Body of pancreas (tissue), 4 donors: ENCODE data around the gene TNIP1. TPM values are rescaled to one million over a fixed set of nuclear protein-coding genes. Genes with fewer than 3 reads are reported as not detected.
A peak's percentile ranks its signal among the peaks of the same experiment; 100 is the strongest.

Experiments
- ATAC-seq: fragments of 150-250 bp; one replicate; pipeline ENCODE4 v1.9.1; 2016
- DNase-seq, 4 donors: peaks; one replicate each; pipeline ENCODE4 v3.0.0-alpha.2; 2019
- H3K27ac ChIP-seq, 4 donors: fragments of 200-600 bp; sonication (generic); 1 replicate in 3 of 4; 2 replicates in 1 of 4; pipeline versions ENCODE4 v1.5.1 to v1.6.1; 2016 to 2019; ENCODE audit warnings: mild to moderate bottlenecking in 1 of 4, mixed read lengths in 1 of 4, moderate library complexity in 1 of 4
- H3K27me3 ChIP-seq, 2 donors: fragments of 200-600 bp; sonication (generic); one replicate each; pipeline ENCODE4 v1.6.0; 2016; ENCODE audit warnings: mild to moderate bottlenecking in 1 of 2
- H3K36me3 ChIP-seq, 2 donors: fragments of 200-600 bp; sonication (generic); replicated peaks in 1 of 2; 2 replicates each; pipeline ENCODE4 v1.5.1; 2016; ENCODE audit warnings: low read depth in 2 of 2; ENCODE audit not compliant: insufficient read depth in 1 of 2
- H3K4me1 ChIP-seq: fragments of 200-600 bp; sonication (generic); one replicate; pipeline ENCODE4 v1.6.0; 2016
- H3K4me3 ChIP-seq, 2 donors: fragments of 200-600 bp; sonication (generic); 1 replicate in 1 of 2; 2 replicates in 1 of 2; pipeline ENCODE4 v1.5.1; 2016 to 2019
- H3K9me3 ChIP-seq, 3 donors: fragments of 200-600 bp; sonication (generic); 1 replicate in 2 of 3; 2 replicates in 1 of 3; pipeline ENCODE4 v1.5.1; 2016
- POLR2A ChIP-seq, 3 donors: fragments of 450-650 bp; IDR thresholded peaks; one replicate each; pipeline ENCODE4 v1.6.1; 2016; ENCODE audit warnings: antibody characterized with exemption in 3 of 3, mild to moderate bottlenecking in 2 of 3
- WGBS, 2 donors: methylation state at CpG; one replicate each; pipeline ENCODE4 v1.1.5; 2017; 5-methylcytosine and 5-hydroxymethylcytosine counted together
- intact Hi-C: fragments of 100-400 bp; cut with DNase I; formaldehyde crosslinking; loops from one replicate; pipeline ENCODE4 v1.15.1; 2023
- total RNA-seq, 2 donors: library from RNA; depleted of rRNA; stranded (reverse); fragments of >200 nt; gene quantifications; one replicate each; pipeline ENCODE4 v1.1.0, GENCODE V29; 2016
- TF ChIP-seq, protein P1 (sequence below), 7 experiments: fragments of 450-650 bp in 4 of 7; fragments of 200-600 bp in 3 of 7; sonication (generic) in 3 of 7; IDR thresholded peaks; one replicate each; pipeline ENCODE4 v1.5.1; 2016 to 2019; ENCODE audit warnings: antibody characterized with exemption in 7 of 7

Gene TNIP1
- total RNA-seq, 2 donors from 2014 or later = 89.3 to 111 TPM

DNA sequence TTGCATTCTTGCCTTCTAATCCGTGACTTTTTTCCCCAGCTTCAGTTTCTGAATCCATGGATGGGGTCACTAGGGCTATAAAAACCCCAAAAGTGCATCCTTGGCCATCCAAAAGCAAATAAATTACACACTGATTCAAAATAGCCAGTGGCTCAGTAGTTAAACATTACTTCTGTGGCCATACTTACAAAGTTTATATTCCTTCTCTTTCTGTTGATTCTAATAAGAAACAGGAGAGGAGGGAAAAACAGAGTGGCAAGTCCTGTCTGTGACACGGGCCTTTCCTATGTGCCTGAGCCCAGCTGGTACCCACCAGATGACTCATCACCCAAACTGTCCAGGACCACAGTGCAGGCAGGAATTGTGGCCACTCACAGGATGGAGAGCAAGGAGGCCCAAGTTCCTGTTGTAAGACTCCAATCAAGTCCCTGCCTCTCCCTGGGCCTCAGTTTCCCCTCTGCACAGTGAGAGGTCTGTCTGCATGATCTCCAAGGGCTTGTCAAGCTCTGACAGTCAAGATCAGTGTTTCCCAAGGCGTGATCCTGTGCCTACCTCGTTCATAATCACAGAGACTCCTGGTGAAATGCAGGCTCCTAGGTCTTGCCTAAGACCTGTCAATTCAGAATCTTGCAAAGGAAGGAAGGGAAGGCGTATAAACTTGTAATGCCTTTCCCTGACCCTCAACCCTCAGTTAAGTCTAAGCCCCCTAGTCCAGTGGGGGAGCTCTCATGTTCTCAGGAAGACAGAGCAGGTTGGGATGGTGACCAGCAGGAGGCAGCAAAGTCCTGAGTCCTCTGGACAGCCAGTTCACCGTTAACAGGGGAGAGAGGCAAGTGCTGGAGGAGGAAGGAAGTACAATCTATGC, 29.5 kb downstream of the TNIP1 start:
- ATAC-seq (peak; percentile 86), DNase-seq (peak; percentile 84 to 90 (median 88))
- no peak overlapping the region for H3K4me3 ChIP-seq
- H3K9me3 ChIP-seq = no peaks in the 10 kb centered on the region
- peaks cover 16% of the 10 kb centered on the region for H3K4me1 ChIP-seq
- peaks cover 0 to 42% of the 10 kb centered on the region in 2 donors for H3K36me3 ChIP-seq
- TF ChIP-seq, protein P1, sequence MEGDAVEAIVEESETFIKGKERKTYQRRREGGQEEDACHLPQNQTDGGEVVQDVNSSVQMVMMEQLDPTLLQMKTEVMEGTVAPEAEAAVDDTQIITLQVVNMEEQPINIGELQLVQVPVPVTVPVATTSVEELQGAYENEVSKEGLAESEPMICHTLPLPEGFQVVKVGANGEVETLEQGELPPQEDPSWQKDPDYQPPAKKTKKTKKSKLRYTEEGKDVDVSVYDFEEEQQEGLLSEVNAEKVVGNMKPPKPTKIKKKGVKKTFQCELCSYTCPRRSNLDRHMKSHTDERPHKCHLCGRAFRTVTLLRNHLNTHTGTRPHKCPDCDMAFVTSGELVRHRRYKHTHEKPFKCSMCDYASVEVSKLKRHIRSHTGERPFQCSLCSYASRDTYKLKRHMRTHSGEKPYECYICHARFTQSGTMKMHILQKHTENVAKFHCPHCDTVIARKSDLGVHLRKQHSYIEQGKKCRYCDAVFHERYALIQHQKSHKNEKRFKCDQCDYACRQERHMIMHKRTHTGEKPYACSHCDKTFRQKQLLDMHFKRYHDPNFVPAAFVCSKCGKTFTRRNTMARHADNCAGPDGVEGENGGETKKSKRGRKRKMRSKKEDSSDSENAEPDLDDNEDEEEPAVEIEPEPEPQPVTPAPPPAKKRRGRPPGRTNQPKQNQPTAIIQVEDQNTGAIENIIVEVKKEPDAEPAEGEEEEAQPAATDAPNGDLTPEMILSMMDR (IDR thresholded peaks at IDR 0.05) = peak; percentile 72 to 93 (median 86)
- no peak for TF ChIP-seq POLR2A (IDR thresholded peaks at IDR 0.05)
- intact Hi-C loops = no loop called here
- WGBS, 2 donors = 56 to 66% methylated on average over 6 of the region's 6 CpGs
- no peaks in the 10 kb centered on the region for H3K27me3 ChIP-seq
- no peak overlapping the region for H3K27ac ChIP-seq

DNA sequence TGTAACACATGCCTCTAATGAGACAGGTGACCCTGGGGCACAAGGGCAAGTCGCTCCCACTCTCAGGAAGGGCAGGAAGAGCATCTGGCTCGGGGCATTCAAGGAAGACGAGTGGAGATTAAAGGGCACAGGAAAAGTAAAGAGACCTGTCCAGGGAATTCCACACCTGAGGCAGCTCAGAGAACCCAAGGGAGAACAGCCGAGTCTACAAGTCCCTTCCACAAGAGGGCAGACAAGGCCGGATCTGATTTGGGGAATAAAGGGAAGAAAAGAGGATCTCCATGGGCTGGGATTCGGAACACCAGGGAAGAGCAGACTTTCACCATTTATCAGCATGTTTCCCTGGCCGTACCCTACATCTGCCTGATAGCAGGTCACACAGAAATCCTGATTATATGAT, 32.3 kb downstream of the TNIP1 start:
- ATAC-seq (no peak), DNase-seq (no peak)
- Histone ChIP-seq H3K4me3 (no peak overlapping the region), H3K9me3 (no peaks in the 10 kb centered on the region), H3K27ac (no peak overlapping the region), H3K4me1 (peaks cover 8% of the 10 kb centered on the region), H3K36me3 (peaks cover 0 to 44% of the 10 kb centered on the region in 2 donors), H3K27me3 (no peaks in the 10 kb centered on the region)
- intact Hi-C loops = no loop called here
- WGBS, 2 donors = 62% methylated on average over 7 of the region's 7 CpGs
- TF ChIP-seq, protein P1 (IDR thresholded peaks at IDR 0.05) = peak in 4 of 7 experiments; percentile 14 to 35 (median 27)
- TF ChIP-seq POLR2A (IDR thresholded peaks at IDR 0.05) = no peak

DNA sequence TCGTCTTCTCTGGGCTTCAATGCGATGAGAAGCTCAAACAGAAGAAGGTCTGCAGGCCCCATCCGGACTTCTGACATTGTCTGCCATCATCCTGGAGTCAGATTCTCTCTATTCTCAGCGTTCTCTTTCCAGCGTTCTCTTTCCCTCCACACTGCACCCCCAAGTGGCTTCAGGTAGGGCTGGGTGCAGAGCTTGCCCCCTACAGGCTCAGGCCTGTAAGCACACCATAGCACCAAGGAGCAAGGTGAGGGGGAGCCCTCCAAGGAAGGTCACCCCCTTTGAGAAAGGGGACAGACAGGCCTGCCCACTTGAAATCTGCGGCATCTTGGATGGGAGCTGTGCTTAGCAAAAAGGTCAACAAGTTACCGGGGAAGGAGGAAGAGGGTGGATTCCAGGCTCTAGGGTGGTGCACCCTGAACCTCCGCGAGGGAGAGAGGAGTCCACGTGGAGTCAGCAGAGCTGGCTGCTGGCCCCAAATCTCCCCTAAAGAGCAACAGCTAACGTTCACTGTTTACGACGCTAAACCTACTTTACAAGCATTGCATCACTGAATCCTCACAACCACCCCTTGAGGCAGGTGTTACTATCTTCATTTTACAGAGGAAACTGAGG, 32.9 kb downstream of the TNIP1 start:
- Histone ChIP-seq H3K9me3 (no peaks in the 10 kb centered on the region), H3K27ac (no peak overlapping the region), H3K4me3 (no peak overlapping the region), H3K36me3 (peaks cover 0 to 47% of the 10 kb centered on the region in 2 donors), H3K4me1 (peaks cover 8% of the 10 kb centered on the region), H3K27me3 (no peaks in the 10 kb centered on the region)
- peak; percentile 54 for ATAC-seq
- intact Hi-C loops = no loop called here
- WGBS, 2 donors = 72 to 77% methylated on average over 13 of the region's 13 CpGs
- no peak for DNase-seq
- no peak for TF ChIP-seq POLR2A (IDR thresholded peaks at IDR 0.05)
- TF ChIP-seq, protein P1 (IDR thresholded peaks at IDR 0.05) = peak; percentile 19 to 66 (median 50)

DNA sequence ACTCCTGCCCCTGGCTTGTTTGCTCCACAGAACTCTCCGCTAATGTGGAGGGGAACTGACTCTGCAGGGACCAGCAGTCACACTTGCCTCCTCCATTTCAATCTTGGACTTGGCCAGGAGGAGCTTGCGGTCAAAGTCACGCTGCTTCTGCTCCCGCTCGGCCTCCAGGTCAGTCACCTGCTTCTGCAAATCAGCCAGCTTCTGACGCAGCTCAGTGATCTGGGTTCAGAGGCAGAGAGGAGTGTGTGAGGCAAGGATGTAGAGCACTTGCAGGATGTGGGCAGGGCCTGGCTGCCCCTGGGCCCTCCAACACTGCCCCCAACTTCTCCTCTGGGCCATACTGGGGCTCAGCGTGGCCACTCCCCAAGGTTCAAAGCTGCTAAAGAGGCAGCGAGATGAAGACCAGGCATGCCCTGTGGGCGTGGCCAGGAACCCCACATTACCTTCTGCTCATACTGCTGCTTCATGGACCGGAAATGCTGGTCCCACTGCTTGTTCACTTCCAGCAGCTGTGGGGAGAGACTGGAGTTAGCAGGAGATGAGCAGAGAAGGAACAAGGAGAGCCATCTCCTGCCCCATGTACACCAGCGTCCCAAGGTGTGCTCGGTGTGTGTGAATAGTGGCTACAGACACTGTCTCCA, 38.3 kb downstream of the TNIP1 start:
- intact Hi-C loops = no loop called here
- no peak for ATAC-seq
- H3K27ac ChIP-seq = no peak overlapping the region
- peaks cover 3% of the 10 kb centered on the region for H3K4me1 ChIP-seq
- H3K9me3 ChIP-seq = no peaks in the 10 kb centered on the region
- H3K4me3 ChIP-seq = no peak overlapping the region
- peaks cover 12 to 41% of the 10 kb centered on the region in 2 donors for H3K36me3 ChIP-seq
- 94 to 95% methylated on average over 12 of the region's 12 CpGs for WGBS, 2 donors
- TF ChIP-seq, protein P1 (IDR thresholded peaks at IDR 0.05) = no peak
- no peak for TF ChIP-seq POLR2A (IDR thresholded peaks at IDR 0.05)
- H3K27me3 ChIP-seq = no peaks in the 10 kb centered on the region
- no peak for DNase-seq
